KBM-7 (cell line): Measurements from ENCODE around the gene HSP90AB1.
"Not testable (repeated sequence)": the region's sequence is repeated elsewhere in the genome, so short reads cannot be mapped to it uniquely, and the experiment has no call there.

ENCODE experiments used
- DNase-seq: peaks from one replicate; pipeline ENCODE4 v3.0.0-alpha.2; 2015
- in situ Hi-C: fragments of 300-500 bp; cut with MboI; formaldehyde crosslinking; loops from 2 replicates; pipeline ENCODE4 v1.14.3; 2020; ENCODE audit warnings: low sequenced_read_pairs, low pct_unique_long_range_greater_than_20kb, mixed read lengths

Gene HSP90AB1

DNA sequence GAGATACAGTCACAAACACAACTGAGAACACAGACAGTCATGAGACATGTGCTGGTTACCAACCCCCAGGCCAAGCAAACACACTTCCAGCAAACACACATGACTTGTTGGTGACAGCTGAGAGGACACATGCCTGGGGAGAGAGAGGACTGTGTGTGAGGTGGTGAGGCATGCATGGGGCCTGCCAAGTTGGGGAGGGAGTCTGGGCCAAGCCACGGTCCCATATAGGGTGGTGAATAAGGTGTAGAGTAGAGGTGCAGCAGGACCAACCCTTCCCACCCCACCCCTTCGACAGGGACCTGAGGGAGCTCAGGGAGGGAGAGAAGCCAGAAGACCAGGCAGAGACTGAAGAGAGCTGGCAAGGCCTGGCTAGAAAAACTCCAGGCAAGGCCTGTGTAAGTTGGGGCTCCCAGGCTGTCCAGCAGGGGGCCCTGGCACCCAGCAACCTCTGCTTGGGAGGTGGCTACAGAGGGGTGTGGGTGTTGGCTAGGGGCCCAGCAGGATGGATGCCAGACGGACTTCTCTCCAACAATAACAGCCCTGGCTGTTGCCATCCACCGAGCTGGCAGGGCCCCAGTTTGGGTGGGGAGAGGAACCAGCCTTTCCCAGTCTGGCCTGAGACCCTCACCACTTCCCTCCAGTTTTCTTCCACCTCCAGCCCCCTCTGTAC lies 25.5 kb upstream of the HSP90AB1 start:
- in situ Hi-C loops: no loop called here
- peak; percentile 83 for DNase-seq

DNA sequence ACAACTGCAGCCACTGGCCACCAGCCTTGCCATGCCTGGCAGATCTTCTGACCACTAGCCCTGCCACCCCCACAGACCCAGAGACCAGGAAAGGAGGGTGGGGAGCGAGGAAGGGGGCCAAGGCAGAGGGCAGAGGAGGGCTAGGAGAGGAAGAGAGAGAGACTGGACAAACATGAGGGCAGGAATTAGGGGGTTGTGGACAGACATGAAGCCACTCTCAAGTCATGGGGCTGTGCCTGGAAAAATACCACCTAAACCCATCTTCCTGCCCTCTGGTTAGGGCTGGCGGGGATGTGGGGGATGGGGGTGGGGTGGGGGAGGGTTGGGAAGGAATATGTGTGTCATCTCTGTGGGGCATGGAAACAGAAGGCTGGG lies 25.0 kb upstream of the HSP90AB1 start:
- in situ Hi-C loops: no loop called here
- no peak for DNase-seq

DNA sequence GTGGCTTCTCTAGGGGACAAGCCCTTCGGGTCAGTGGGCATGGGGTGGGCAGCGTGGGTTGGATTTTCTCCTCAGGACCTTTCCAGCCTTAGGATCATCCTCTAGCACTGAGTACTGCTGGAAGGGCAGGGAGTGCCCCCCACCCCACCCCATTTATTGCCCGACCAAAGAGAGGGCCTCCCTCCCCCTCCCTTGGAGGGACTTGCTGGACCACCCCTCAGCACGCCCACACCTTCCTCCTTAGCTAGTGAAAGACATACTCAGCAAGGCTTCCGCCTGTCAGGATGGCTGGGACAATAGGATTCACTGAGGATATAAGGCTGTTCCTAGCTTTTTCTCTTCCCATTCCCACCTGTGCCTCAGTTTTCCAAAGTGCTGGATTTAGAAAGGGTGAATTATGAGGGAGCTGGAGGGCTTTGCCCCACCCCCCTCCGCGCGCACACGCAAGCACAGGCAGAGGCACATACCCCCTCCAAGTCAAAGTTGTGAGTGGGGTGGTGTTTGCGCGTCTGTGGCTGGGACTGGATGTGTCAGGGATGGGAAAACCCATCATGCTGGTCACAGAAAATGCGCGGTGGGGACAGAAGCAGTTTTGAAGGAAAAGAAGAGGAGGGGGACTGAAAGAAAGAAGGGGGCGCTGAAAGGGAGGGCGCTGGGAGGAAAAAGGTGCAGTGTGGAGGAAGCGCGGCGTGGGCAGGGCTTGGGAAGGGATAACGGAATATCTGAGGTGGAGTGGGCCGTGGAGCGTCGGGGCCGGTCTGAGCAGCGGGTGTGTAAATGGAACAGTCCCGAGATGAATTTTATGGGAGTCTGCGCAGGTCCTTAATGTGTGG lies 24.2 kb upstream of the HSP90AB1 start:
- in situ Hi-C loops: no loop called here
- peak; percentile 45 for DNase-seq

DNA sequence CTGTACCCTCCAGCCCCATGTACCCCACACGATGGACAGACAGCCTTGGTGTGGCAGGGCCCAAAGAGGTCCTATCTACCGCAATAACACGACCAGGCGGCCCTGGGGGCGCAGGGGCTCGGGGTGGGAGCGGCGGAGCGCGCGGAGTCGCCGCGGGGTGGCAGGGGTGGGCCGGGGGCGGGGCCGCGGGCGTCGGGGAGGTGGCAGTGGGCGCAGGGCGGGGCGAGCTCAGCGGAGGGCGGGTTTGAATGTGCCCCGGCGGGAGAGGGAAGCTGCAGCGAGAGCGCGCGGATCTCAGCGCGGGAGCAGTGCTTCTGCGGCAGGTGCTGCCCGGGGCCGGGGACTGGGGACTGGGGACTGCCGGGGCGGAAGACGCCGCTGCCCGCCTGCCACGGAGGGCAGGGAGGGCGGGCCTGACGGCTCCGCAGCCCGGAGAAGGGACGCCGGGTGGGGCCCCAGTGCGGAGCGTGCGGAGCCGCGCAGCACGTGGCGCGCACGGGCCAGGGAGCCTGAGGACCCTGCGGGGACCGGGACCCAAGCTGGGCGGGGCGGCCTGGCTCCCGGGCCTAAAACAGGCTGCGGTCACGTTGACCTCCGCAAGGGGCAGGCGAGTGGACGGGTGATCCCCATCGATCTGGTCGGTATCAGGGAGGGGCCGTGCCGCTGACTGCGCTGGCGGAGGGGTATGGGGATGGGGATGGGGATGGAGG lies 23.4 kb upstream of the HSP90AB1 start, which contains the start of gene SLC29A1:
TSS of gene SLC29A1 (plus strand) at position 277 of the 710 bp plus-strand sequence. CDS start 3,719 bp downstream, outside the sequence.
- DNase-seq: peak; percentile 75
- in situ Hi-C loops: no loop called here

DNA sequence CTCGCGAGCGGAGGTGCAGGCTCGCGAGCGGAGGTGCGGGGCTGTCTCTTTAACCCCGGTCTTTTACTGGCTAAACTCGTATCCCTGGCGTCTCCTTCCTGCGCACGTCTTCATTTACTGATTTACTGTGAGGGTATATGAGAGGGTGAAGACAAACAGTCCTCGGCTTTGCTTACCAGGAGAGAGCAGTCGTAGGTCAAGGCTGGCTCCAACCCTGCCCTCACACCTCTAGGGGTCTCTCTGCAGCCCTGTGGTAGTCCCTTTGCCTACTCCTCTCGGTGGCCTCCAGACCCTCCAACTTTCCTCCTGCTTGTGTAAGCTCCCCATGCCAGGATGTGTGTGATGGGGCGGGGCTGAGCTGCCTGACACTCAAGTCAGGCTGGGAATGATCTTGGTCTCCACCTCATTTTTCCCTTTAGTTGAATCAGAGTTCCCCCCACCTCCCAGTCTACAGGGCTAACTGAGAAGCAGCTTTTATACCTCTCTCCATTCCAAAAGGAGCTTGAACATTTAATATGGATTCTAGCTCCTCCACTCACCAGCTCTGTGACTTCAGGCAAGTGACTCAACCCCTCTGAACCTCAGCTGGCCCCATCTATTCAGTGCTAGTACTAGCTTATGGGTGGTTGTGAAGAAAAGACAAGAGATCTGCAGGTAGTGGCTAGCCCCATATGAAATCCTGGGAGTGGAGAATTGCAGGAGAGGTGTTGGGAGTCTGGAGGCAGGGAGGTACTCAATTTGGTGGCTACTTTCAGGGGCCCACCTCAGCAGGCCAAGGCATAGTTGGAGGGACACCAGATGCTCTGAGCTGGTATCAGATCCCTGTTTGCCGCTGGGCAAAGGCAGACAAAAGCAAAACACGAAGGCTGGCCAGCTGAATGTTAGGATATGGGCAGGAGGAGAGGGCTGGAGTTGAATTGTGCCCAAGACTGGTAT lies 22.6 kb upstream of the HSP90AB1 start:
- peak; percentile 42 for DNase-seq
- in situ Hi-C loops: no loop called here

DNA sequence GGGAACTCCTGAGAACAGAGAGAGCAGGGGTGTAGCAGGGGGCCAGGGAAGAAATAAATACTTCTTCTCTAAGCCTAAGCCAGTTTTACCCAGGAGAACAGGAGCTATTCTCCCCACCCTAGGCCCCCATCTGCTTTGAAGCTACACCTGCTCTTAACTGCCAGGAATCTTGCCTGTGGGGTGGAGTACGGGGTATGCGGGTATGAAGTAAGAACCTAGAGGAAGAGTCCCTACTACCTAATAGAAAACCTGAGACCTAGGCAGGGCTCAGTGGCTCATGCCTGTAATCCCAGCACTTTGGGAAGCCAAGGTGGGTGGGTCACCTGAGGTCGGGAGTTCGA lies 22.0 kb upstream of the HSP90AB1 start:
- DNase-seq: no peak
- in situ Hi-C loops: no loop called here

DNA sequence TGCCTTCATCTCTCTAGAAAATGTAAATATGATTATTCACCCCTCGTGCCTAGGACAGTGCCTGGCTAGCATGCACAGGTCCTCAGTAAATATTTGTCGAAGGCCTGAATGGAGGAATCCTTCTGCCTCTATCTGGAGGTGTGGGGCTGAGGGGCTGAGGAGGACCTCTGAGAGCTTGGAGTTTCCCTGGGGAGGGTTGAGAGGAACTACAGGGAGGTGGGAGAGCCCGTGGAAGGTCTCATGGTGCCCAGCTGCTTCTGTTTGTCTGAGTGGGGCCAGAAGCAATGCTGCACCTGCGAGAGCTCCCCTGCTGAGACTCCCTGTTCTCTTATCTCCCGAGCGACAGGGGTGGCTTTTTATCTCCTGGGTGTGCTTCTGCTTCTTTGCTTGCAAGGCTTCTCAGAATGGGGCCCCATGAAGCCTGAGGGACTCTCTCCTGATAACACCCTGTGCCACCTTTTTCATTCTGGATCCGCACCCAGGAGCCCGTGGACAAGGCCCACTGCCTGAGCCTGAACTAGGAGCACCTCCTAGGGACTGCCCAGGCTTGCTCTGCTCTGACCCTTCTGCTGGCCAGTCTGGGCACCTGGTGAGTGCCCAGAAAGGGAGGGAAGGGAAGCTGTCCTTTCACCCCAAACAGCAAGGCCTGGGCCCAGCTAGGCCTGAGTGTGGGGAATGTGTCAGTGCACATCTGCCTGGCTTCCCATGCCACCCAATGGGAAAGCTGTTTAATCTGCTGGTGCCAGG lies 21.1 kb upstream of the HSP90AB1 start:
- DNase-seq: peak; percentile 18
- in situ Hi-C loops: no loop called here

DNA sequence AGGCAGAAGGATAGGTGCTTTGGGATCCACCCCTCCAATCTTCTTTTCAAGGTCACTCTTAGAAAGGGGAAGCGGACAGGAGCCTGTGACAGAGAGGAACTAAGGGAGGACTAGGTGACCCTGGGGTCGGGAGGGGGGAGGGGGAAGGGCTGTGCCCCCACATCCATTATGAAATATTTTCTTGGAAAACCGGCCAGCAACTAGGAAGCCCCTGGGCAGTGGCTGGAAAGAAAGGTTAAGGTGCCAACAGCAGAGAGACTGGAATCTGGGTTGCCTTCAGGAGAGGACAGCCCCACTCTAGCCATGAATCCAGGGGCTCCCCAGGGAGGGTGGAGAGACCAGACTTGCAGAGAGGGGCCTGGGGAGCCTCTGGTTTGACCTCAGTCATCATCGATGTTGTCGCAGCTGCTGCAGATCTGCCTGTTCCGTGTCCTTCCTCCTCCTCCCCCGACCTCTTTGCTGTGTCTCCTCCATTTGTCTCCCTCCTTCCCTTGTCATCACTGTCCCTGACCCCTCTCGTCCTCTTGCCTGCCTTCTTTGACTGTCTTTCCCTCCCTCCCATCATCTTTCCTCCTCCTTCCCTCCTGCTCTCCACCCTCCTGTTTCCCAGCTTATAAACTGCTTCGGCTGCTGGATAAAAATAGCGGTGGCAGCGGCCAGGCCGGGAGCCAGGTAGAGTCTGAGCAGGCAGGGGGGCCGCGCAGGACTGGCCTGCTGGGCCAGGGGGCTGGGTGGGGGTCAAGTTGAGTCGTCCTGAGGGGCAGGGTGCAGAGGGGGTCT lies 20.3 kb upstream of the HSP90AB1 start:
- peak; percentile 38 for DNase-seq
- in situ Hi-C loops: no loop called here

DNA sequence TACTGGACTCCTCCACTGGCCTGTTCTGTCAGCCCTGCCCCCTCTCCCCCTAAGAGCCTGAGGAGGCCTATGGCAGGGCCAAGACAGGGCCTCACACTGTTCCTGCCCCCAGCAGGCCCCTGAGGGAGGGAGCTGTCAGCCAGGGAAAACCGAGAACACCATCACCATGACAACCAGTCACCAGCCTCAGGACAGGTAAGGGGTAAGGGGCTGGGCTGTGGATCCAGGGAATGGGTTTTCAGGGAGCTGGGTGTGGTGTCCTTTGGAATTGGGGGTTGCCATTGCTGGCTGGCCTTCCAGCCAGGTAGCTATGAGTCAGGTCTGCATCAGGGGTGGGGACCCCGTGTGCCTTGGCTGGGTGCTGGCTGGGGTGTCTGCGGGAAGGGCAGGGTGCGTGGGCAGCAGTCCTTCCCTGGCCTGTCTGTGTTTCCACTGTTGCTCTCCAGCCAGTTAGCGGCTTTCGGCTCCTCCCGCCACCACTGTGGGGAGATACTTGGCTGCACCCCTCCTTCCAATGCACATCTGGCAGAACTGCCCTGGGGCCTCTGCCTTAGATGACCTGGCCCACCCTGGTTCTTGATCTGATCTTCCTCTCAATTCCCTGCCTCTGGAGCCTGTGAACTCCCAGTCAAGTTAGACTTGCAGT lies 19.6 kb upstream of the HSP90AB1 start:
- DNase-seq: no peak
- in situ Hi-C loops: no loop called here

DNA sequence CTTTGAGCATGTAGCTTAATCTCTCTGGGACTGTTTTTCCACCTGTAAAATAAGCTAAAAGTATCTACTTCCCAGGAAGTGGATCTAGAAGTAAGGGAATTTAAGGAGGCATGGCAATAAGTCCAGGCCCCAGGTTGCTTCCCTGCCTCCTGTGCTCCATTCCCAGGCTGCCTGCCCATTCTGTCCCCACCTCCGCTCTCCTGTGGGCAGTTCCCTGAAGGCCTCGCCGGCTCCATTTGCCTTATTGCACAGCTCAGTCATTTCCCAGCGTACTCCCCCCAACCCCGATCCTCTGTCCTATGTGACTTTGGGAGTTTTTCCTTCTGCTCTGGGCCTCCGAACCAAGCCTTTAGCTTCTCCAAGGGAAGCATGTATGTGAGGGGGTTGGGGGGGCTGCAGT lies 18.9 kb upstream of the HSP90AB1 start:
- no peak for DNase-seq
- in situ Hi-C loops: no loop called here

DNA sequence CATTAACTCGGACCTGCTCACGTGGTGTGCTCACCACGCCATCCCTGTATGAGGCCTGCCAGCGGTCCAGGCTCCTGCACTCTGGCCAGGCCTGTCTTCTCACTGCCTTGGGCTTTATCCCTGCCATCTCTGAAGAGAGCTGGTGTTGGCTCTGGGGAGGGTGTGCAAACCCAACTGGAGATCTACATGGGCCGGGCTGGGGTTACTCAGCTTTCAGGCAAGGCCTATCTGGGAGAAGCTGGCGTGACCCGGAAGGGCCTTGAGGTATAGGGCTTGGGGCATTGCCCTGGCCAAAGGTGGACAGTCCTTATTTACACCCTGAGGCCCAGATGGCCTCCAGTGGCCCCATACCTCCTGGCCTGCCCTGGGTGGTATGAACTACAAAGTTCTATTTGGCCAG lies 18.5 kb upstream of the HSP90AB1 start:
- in situ Hi-C loops: no loop called here
- no peak for DNase-seq

DNA sequence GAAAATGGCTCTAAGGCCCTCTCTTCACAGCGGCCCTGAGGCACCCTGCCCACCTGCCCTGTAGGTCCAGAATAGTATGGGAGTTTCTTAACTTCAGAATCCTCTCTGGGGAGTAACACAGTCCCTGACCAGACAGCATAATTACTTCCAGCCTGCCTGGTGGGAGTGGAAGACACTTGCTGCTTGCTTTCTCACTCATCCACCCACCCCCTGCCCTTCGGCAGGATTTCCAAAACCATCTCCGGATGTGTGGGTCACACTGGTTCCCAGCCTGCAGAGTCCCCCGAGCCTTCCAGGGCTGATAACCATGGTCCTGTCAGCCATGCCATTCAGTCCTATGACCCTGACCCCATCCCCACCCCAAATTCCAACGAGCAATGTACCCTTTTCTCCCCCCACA lies 18.1 kb upstream of the HSP90AB1 start:
- no peak for DNase-seq
- in situ Hi-C loops: no loop called here

DNA sequence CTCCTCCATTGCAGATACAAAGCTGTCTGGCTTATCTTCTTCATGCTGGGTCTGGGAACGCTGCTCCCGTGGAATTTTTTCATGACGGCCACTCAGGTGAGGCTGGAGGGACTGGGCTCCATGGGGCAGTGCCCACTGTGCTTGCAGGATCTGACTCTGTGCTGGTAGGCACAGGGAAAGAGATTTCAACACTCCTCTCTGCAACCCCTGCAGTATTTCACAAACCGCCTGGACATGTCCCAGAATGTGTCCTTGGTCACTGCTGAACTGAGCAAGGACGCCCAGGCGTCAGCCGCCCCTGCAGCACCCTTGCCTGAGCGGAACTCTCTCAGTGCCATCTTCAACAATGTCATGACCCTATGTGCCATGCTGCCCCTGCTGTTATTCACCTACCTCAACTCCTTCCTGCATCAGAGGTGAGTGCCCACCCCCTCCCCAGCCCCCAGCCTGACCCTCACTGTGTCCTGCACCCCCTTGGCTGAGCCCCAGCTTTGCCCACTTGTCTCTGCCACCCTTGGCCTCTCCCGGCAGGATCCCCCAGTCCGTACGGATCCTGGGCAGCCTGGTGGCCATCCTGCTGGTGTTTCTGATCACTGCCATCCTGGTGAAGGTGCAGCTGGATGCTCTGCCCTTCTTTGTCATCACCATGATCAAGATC lies 17.4 kb upstream of the HSP90AB1 start:
- no peak for DNase-seq
- in situ Hi-C loops: loop anchor here (10.0 kb wide), 1 partner anchor 55 kb away; no protein-coding TSS in a partner anchor

DNA sequence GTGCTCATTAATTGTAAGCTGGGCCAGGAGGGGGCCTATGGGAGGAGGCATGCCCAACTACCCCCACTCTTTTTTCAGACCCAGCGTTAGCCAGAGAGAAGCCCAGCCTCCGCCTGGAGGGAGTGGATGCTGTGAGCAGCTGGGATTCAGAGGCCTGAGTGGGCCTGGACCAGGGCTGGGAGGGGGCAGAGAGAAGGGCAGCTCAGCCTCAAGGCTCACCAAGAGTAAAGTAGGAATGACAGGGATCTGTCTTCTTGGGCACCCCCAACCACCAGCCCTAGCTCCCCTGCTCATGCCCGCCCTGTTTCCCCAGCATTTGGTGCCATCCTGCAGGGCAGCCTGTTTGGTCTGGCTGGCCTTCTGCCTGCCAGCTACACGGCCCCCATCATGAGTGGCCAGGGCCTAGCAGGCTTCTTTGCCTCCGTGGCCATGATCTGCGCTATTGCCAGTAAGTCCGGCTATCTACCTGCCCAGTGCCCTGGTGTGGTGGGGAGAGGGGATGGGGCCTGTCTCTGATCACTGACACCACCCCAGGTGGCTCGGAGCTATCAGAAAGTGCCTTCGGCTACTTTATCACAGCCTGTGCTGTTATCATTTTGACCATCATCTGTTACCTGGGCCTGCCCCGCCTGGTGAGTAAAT lies 16.7 kb upstream of the HSP90AB1 start:
- in situ Hi-C loops: loop anchor here (10.0 kb wide), 1 partner anchor 55 kb away; no protein-coding TSS in a partner anchor
- no peak for DNase-seq

DNA sequence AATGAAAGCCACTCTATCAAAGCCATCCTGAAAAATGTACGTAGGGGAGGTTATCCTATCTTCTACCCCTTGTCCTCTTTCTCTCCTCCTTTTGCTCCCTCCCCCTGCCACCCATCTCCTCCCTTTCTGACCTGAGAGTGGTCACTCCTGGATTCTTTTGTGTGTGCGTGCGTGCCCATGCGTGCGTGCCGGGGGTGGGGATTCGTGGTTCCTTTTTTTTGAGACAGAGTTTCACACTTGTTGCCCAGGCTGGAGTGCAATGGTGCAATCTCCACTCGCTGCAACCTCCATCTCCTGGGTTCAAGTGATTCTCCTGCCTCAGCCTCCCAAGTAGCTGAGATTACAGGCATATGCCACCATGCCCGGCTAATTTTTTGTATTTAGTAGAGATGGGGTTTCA lies 15.5 kb upstream of the HSP90AB1 start:
- DNase-seq: not testable (repeated sequence)
- in situ Hi-C loops: loop anchor here (10.0 kb wide), 1 partner anchor 57 kb away; no protein-coding TSS in a partner anchor
